ENCODE data around the gene GORASP1. TPM values are rescaled to one million over a fixed set of nuclear protein-coding genes. Genes with fewer than 3 reads are reported as not detected.
"Not testable (repeated sequence)": the region's sequence is repeated elsewhere in the genome, so short reads cannot be mapped to it uniquely, and the experiment has no call there.

GORASP1 gene
- polyA plus RNA-seq, 5 donors = 52.8 to 72.8 (median 71.8) TPM

- DNase-seq = no peak
These were observed 40.1 kb downstream of the GORASP1 start for GRCh38 chr3:39067286-39067685.

DNA sequence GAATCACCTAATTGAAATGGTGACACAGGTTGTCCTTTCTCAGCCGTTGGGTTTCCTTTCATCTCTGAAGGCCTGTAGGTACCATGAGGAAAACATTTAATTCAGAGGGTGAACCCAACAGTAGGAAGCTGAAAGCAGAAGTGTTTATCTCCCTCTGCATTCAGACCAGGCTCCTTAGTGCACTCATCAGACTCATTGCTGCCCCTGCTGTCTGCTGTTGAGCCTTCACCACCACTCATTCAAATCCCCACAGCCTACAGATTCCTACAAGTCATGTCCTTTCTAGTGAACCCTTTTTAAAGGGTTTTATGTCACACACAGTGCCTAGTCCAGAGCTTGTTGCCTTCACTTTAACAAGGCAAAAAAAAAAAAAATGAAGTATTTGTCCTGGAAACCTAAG is 42.2 kb downstream of the GORASP1 start:
- DNase-seq = peak in 1 of 2 donors; percentile 5

GRCh38 chr3:39064646-39065045 is 42.8 kb downstream of the GORASP1 start:
- DNase-seq = no peak

GRCh38 chr3:39063143-39063542 is 44.3 kb downstream of the GORASP1 start:
- DNase-seq = no peak

GRCh38 chr3:39062180-39062579 is 45.2 kb downstream of the GORASP1 start:
- DNase-seq = no peak

DNA sequence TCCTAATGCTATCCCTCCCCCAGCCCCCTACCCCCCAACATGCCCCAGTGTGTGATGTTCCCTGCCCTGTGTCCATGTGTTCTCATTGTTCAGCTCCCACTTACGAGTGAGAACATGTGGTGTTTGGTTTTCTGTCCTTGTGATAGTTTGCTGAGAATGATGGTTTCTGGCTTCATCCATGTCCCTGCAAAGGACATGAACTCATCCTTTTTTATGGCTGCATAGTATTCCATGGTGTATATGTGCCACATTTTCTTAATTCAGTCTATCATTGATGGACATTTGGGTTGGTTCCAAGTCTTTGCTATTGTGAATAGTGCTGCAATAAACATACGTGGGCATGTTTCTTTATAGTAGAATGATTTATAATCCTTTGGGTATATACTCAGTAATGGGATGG is 46.2 kb downstream of the GORASP1 start:
- not testable (repeated sequence) for DNase-seq

DNA sequence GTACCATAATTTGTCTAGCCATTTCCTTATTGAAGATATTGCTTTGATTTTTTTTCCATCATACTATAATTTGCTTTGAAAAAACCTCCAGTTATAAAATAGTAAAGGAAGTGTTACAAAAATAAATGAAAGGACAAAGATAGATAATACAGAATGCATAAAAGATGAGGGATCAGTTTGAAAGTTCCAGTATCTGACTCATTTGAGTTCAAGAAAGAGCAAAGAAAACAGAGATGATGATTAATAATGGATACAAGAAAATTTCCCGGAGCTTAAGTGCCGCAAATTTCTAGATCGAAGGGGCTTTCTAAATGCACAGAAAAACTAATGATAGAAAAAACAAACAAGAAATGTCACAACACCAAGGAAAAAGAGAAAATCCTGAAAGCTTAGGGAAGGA is 51.3 kb downstream of the GORASP1 start:
- no peak for DNase-seq

- no peak for DNase-seq
These were observed 53.7 kb downstream of the GORASP1 start for GRCh38 chr3:39053696-39054095.

GRCh38 chr3:39052583-39052982 is 54.8 kb downstream of the GORASP1 start:
- no peak for DNase-seq

DNA sequence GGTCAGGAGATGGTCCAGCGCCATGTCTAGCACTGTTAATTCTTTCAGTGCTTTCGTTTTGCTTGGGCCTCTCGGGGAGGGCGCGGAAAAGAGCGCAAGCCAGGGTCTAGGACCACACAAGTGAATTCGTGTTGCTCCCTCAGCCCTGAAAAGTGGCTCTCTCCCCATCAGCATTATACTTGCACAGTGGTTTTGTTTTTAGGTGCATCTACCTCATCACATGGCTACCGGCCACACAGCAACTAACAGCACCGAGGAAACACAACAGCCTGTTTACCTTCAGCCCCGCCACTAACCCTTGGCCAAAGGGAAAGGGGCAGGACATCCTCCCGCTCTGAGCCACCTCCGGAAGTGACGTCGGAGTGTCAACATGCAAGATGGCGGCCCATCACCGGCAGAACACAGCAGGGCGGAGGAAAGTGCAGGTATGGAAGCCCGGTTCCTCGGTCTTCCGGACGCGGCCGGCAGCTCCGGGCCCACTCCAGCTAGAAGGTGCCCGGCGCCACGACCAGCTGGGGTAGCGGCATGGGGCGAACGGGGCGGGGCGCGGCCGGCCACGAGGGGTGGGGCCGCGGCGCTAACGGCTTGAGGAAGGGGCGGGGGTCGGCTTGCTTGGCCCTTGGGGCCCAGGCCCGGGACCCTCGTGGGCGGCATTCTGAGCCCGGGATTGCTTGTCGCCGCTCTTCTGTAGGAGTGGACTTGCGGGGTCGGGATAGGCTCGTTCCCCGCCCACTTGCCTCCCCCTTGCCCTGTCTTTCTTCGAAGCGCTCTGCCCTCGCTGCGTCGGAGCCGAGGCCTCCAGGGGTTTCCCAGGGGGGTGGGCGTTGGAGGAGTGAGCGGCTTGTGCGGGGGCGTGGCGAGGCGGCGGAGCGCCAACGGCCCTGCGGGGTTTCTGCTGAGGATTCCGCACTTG is 55.5 kb downstream of the GORASP1 start, which contains the start of the genes SCN11A and WDR48:
SCN11A (minus strand) TSS at position 296 of the 913 bp plus-strand sequence. CDS start 101,582 bp downstream, outside the sequence.
WDR48 (plus strand) TSS at position 368 of the 913 bp plus-strand sequence; CDS start at position 378, 10 bp downstream.
- DNase-seq = peak; percentile 92 to 94

DNA sequence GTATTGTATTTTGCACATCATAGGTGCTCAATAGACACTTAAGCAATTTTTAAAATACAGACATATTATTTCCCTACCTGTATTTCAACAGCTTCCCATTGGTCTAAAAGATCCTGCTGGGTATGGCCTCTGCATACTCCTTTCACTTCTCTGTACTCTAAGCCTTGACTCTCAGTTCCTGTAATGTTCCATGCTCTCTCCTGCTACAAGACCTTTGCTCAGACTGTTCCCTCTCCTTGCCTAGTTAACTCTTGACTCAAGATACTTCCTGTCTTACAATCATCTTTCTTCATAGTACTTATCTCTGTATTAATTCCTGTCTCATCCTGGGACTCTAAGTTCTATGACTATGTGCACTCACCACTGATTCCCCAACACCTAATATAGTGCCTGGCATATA is 57.4 kb downstream of the GORASP1 start:
- no peak for DNase-seq

Other genes starting within 250 kb of the GORASP1 start
- 1 to 10 TPM in 1 of 5 donors, under 1 TPM in 4; 0.67 to 1.1 (median 0.88) TPM for gene SCN11A, start 55.7 kb downstream of the GORASP1 start, polyA plus RNA-seq (ENCODE audit: insufficient read depth in 1 of 5, insufficient read length in 5 of 5, low replicate concordance in 1 of 5)
- gene WDR48, start 55.6 kb downstream of the GORASP1 start, polyA plus RNA-seq (ENCODE audit: insufficient read depth in 1 of 5, insufficient read length in 5 of 5, low replicate concordance in 1 of 5) = 10 to 100 TPM; 45.2 to 90.9 (median 84.8) TPM
- 10 to 100 TPM; 10.5 to 19.0 (median 15.6) TPM for gene TTC21A, start 53 bp upstream of the GORASP1 start, polyA plus RNA-seq (ENCODE audit: insufficient read depth in 1 of 5, insufficient read length in 5 of 5, low replicate concordance in 1 of 5)
- gene CSRNP1, start 46.0 kb upstream of the GORASP1 start, polyA plus RNA-seq (ENCODE audit: insufficient read depth in 1 of 5, insufficient read length in 5 of 5, low replicate concordance in 1 of 5) = 10 to 100 TPM in 2 of 5 donors, 1 to 10 TPM in 3; 6.8 to 17.2 (median 9.9) TPM
- gene XIRP1, start 85.0 kb upstream of the GORASP1 start, polyA plus RNA-seq (ENCODE audit: insufficient read depth in 1 of 5, insufficient read length in 5 of 5, low replicate concordance in 1 of 5) = 1 to 10 TPM in 1 of 5 donors, under 1 TPM in 4; 0.08 to 6.5 (median 0.09) TPM
- 1 to 10 TPM; 2.1 to 5.4 (median 4.0) TPM for gene CX3CR1, start 172.4 kb upstream of the GORASP1 start, polyA plus RNA-seq (ENCODE audit: insufficient read depth in 1 of 5, insufficient read length in 5 of 5, low replicate concordance in 1 of 5)
- not detected for gene CCR8, start 222.1 kb upstream of the GORASP1 start, polyA plus RNA-seq (ENCODE audit: insufficient read depth in 1 of 5, insufficient read length in 5 of 5, low replicate concordance in 1 of 5)